GM19438 (cell line): ENCODE results near the gene LRRK1.

Experiments used
- ATAC-seq: cut with Tn5 transposase; IDR thresholded peaks from one replicate; pipeline ENCODE4 v1.9.1; 2021; ENCODE audit warnings: low read depth; ENCODE audit not compliant: unreplicated experiment

The LRRK1 gene

DNA sequence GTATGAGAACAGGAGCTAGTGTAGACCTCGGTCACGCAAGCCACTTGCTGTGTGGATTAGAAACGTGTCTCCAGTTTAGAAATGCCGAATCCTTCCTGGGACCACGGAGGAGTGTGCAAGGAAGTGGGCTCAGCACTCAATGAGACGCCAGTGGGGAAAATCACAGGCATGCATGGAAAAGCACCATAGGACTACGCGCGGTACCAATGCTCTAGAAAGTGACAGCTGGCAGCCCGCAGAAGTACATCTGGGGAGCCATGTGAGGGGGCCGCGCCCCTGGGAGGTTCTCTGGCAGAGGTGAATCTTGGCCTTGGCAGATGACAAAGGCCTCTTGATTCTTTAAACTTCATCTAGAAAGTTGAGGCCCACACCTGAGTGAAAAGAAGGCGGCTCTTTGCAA lies 99.3 kb downstream of the LRRK1 start:
- no peak for ATAC-seq

DNA sequence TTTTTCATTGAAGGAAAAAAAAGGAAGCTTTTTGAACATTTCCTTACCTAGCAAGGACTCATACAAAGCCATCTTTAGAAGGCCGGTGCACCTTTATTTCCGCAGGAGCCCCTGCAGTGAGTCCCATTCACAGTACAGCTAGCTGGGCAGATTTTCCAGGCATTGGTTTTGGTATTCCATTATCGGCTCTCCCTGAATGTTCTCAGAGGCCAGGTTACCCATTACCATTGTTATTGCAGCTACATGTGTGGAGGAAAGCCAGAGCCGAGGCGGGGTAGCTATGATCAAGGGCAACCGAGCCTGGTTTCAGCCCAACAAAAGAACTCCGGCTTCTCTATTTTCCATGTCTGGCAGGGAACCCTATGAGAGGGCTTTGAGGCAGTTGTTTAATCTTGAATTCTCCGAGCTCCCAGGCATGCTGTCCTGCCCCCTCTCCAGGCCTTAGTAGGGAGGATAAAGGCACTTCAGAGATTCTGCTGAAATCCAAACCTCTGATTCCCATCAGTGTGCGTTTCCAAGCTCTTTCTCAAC lies 100.3 kb downstream of the LRRK1 start:
- no peak for ATAC-seq

DNA sequence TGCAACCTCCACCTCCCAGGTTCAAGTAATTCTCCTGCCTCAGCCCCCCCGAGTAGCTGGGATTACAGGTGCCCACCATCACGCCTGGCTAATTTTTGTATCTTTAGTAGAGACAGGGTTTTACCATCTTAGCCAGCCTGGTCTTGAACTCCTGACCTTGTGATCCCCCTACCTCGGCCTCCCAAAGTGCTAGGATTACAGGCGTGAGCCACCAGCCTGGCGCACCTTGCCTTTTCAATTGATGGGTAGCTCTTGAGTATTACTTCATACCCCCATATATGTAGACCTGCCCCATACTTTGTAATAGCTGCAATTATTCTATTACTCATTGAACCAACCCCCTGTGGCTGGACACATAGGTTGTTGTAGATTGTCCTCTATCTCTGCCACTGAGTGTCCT lies 101.3 kb downstream of the LRRK1 start:
- no peak for ATAC-seq

DNA sequence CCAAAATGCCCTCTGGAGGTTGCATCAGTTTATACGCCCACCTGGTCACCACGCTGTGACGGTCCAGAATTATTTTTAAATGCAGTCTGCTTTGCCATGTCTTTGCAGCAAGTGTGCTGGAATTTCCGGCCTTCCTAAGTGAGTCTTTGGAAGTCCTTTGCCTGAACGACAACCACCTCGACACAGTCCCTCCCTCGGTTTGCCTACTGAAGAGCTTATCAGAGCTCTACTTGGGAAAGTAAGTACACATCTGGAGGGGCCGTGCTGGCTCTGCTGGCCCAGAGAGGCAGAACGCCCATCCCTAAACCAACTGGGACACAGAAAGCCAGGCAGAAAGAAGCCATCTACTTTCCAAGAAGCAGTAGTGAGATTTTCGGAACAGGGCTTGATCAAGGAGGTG lies 101.8 kb downstream of the LRRK1 start:
- ATAC-seq = no peak

DNA sequence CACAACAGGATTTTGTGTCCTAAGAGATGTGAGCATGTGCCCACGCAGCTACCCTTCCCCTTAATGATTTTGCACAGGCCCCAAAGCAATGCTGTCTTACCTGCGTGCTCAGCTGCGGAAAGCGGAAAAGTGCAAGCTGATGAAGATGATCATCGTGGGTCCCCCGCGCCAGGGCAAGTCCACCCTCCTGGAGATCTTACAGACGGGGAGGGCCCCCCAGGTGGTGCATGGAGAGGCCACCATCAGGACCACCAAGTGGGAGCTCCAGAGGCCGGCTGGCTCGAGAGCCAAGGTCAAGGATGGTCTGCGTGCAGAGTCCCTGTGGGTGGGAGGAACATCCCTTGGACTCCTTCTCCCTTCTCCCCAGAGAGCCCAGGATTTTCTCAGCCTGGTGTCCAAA lies 103.1 kb downstream of the LRRK1 start:
- no peak for ATAC-seq

DNA sequence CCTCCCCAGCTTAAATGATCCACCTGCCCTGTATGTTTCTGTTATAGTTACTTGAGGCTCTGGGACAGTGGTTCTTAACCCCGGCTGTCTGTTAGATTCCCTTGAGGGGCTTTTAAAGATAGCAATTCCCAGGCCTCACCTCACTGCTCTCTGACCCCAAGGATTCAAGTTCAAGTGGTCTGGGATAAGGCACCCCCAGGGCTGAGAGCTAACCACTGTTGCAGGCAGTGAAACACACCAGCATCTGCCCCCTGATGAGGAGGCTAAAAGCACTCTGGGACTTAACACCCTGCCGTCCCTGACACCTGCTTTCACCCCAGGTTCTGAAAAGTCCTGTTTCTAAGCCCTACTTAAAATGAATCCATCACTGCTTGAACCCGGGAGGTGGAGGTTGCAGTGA lies 103.7 kb downstream of the LRRK1 start:
- ATAC-seq = no peak

DNA sequence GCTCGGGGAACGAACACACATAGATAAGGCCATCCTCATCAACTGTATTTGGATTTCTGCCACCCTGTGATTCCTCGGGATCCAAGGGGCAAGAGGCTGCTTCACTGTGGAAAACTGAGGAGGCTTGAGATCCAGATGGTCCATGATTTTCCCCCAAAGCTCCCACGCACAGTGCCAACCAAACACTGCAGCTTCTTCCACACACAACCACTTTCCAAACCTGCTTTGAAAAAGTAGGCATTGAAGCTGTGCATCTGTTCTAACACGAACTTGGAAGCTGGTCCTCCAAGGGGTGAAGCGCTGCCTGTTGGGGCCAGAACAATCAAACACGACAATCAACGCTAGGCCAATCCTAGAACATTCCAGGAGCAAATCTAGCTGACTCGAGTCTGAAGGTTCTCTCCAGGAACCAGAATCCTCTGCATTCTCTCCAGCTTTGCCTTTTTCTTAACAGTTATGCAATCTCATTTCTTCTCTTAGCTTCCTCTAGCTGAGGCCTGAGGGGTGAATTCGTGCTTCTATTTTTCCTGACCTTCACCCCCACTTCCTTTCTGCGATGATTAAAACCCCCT lies 104.4 kb downstream of the LRRK1 start:
- ATAC-seq = no peak

DNA sequence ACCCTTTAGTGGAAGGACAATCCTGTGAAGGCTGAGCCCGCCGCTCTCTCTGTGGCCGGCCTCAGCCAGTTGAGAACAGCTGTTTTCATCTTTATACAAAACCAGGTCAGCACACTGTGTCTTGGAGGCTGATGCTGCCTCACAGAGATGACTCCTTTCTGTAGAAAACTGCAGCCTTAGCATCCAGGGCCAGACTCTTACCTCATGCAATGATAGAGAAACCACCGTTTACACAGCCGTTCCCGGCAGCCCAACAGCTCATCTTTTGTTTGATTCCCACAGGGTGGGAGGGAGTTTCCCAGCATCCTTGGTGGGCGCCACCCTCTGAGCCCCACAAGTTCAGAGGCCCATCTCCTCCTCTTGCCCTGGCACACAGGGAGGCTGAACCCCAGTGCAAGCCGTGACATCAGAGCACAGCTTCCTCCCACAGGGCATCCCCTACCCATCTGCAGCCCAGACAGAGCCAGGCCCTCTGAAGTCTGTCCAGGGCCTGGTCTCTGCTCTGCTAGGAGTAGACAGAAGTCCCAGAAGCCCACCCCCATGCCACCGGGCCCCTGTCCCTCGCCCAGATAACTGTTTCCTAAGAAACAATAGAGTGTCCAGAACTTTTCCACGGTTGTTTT lies 105.0 kb downstream of the LRRK1 start:
- no peak for ATAC-seq

DNA sequence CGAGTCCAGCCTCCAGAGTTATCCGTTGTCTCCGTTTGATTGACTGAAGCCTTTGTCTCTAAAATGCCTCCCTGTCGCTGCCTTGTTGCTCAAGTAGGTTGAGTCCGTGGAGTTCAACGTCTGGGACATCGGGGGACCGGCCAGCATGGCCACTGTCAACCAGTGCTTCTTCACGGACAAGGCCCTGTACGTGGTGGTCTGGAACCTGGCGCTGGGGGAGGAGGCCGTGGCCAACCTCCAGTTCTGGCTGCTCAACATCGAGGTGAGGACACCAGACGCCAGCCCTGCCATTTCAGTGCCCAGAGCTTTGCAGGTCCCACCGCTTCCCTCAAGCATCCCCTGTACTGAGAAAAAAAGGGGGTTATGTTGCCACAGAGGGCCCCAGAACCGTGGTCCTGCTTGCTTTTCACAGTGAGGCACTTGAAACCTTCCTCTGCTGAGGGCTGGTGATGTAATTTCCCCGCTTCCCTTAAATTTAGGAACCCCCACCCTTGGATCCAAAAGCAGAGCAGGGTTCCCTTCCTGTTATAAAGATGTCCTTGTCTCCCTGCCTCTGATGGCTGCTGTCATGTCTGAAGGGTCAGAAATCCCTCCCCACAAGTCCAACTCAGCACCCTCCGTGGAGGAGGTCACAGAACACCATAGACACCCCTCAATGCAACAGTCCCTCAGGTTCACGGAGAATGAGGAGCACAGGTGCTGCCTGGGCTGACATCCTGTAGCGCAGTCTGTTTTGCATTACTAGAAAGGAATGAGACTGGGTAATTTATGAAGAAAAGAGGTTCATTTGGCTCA lies 105.7 kb downstream of the LRRK1 start:
- no peak for ATAC-seq

DNA sequence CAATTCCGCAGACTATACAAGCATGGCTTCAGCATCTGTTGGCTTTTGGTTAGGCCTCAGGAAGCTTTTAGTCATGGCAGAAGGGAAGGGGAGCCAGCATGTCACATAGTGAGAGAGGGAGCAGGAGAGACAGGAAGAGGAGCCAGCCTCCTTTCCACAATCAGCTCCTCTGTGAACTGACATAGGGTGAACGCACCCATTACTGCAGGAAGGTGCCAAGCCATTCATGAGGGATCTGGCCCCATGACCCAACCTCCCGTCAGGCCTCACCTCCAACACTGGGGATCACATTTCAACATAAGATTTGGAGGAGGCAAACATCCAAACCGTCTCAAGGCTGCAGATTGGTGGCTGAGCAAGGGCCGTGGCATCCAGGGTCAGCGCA lies 106.3 kb downstream of the LRRK1 start:
- ATAC-seq = no peak

DNA sequence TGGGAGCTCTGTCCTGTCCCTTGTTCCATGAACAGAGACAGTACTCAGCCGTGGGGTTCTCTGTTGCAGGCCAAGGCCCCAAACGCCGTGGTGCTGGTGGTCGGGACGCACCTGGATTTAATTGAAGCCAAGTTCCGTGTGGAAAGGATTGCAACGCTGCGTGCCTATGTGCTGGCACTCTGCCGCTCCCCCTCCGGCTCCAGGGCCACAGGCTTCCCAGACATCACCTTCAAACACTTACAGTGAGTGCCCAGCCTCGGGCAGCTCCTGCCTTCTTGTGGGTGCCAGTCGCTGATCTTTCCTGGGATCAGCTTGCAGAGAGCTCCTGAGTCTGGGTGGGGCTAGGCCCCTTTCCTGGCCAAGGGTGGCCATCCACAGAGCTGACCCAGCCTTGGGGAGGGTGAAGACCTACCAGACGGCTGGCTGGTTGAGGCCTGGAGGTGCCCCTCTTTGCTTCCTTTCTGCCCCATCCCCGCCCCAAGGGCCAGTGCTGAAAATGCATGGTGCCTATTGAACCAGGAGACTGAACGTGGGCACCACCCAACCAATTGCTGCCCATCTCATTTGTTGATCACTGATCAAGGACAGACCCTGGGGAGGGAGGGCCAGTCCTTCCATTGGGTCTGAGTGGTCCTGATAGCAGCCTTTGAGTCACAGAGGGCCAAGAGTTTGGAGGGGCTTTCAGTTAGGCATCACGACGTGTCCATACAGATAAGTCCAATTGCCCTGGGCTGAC lies 106.9 kb downstream of the LRRK1 start:
- ATAC-seq = no peak

DNA sequence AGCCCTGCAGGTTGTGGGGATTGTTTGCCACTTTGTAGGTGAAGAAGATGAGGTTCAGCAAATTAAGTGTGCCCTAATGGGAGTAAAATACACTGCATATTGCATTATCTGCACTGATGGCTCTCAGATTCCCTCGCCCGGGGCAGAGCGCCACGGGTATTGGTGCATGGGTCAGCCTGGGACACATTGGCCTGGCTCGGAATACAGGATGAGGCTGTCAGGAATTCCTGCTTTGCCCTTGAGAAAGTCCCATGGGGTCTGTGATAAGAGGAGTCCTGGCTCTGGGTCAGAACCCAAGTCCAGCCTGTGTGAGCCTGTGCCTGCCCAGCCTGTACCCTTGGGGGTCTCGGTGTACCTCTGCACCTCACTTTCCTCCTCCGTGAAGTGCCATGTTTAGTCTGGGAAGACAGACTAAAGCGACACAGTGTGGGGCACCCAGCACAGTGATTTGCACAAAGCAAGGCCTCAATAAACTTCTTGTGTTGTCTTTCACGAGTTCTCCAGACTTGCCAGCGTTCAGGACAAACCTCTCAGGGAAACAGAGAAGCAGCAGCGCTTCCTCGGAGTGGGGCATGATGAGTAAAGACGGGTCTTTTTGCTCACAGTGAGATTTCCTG lies 107.6 kb downstream of the LRRK1 start:
- no peak for ATAC-seq

DNA sequence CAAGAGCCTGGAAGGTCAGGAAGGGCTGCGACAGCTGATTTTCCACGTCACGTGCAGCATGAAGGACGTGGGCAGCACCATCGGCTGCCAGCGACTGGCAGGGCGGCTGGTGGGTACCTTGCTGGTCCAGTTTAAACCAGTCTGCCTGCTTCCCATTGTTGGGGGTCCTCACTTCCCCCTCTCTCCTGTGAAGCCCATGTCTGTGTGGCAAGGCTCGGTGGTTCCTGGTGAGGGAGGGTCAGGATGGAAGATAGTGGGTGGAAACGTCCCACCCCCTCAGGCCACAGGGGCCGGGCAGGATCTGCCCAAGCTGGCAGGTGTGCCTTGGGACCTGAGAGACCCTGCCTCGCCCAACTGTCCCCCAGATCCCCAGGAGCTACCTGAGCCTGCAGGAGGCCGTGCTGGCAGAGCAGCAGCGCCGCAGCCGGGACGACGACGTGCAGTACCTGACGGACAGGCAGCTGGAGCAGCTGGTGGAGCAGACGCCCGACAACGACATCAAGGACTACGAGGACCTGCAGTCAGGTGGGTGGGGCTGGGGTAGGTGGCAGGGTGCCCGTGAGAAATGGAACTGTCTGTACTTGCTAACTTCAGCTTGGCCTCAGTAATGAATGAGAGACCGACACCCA lies 108.2 kb downstream of the LRRK1 start:
- ATAC-seq = no peak

DNA sequence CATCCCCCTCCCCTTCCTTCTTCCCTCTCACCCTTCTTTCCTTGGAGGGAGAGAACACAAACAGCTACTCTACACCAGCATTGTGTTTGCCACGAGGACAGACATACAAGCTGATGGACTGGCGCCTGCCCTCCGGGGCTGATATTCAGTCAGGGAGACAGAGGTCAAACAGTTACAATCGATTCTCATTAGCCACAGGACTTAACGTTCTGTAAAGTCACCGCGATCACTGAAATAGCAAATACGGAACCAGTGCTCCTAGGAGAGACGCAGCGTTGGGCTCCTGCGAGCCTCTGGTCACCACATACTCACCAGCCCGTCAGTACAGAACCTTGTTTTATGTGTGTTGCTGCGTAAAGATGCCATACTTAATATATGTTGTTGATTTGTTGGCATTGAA lies 108.8 kb downstream of the LRRK1 start:
- ATAC-seq = no peak

DNA sequence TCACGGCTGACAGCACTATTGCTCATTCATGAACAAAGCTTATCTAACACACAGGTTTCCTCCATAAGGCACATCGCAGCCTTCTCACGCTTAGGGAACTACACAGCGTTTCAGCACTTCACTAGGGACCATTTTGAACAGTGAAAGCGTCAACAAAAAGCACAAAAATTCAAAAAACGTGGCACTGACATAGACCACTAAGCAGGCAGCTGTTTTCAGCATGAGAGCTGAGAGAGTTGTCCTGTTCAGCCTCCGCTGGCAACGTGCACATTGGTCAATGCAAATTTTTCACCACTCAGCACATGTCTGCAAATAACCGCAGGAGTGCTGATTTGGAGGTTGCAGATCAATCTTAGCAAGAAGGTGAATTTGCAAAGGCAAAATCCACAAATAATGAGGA lies 109.2 kb downstream of the LRRK1 start:
- no peak for ATAC-seq

DNA sequence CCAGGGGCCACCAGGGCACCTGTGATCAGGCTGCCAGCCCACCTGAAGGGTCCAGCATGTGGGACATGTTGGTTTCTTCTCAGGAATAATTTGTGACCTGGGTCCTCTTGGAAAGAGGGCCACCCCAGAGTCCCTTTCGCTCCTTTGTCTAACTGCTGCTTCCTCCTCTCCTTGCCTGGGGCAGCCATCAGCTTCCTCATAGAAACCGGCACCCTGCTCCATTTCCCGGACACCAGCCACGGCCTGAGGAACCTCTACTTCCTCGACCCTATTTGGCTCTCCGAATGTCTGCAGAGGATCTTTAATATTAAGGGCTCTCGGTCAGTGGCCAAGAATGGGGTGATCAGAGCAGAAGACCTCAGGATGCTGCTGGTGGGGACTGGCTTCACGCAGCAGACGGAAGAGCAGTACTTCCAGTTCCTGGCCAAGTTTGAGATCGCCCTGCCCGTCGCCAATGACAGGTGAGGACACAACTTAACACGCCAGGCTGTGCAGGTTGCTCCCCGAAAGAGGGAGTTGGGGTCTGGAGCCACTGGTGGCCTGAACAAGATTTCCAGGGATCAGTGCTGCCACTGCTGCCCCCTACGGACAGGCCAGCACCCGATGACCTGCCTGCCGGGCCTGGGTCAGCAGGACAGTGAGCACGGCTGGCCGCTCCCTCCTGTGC lies 109.7 kb downstream of the LRRK1 start:
- ATAC-seq = no peak

DNA sequence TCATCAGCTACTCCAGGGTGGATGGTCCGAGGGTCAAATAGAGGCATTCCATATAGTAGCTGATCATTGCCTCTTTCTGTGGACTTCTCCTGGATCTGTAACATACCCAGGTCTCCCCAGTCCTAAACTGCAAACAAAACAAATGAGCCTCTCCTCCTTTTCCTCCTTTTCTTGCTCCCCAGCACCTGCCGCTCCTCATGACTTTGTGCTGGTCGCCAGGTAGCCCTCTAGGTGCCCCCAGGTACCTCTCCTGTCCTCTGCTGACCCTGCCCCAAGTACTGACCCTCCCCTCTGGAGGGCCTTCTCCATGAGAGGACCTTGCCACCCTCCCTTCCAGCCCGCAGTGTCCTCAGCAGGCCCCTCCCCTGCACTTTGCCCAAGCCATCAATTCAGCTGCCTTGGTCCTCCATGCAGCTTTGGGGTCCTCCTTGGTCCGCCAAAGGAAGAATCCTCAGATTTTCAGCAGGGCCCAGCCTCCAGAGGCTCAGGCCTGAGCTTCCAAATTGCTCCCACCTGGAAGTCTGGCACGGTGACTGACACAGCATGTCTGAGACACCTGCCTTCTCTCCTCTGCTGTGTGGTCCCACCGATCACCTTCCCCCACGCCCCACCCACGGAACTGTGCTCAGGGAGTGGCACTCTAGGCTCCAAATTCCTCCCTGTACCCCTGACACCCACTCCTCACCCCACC lies 111.0 kb downstream of the LRRK1 start:
- ATAC-seq = no peak

DNA sequence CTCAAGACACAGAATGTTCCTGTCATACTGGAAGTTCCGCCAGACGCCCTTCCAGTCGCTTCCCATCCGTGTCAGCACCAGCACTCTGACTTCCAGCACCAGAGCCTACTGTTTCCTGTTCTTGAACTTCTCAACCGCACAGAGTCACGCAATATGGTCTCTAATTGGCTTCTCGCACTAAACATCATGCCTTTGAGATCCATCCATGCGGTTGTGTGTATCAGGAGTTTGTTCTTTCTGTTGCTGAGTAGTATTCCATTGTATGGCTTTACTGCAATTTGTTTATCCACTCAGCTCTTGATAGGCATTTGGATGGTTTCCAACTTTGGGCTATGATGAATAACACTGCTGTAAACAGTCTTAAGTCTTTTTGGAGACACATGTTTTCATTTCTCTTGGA lies 112.1 kb downstream of the LRRK1 start:
- ATAC-seq = no peak

DNA sequence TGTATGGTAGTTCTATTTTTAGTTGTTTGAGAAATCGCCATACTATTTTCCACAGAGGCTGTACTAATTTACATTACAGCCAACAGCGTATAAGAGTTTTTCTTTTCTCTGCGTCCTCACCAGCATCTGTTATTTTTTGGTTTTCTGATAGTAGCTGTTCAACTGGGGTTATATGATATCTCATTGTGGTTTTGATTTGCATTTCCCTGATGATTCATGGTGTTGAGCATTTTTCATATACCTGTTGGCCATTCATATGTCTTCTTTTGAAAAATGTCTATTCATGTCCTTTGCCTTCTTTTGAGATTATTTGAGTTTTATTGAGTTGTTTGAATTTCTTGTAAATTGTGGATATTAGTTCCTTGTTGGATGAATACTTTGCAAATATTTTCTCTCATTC lies 114.6 kb downstream of the LRRK1 start:
- no peak for ATAC-seq
